CD1c-positive myeloid dendritic cell (primary cell): ENCODE results near the gene C2orf69.

Experiments
- DNase-seq: peaks from one replicate; pipeline ENCODE4 v3.0.0-alpha.2; 2016; ENCODE audit errors: extremely low spot score

Gene C2orf69

GRCh38 chr2:199914372-199914958 is 3.4 kb downstream of the C2orf69 start:
- no peak for DNase-seq

GRCh38 chr2:199916980-199917379 is 5.9 kb downstream of the C2orf69 start:
- no peak for DNase-seq

DNA sequence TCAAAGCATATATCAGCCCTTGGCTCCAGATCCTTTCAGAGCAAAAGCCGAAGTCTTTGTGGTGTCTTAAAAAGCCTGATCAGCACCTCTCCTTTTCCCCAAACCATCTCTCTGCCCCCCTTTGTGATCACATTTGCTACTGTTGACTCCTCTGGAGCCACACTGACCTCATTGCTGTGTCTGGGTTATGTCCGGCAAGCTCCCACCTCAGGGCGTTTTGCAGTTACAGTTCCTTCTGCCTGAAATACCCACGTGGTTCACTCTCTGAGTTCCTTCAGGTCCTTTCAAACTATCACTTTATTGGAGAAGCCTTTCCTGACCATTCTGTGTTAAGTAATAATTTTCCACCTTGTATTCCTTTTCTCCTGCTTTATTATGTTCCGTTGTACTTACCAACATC is 11.8 kb downstream of the C2orf69 start:
- peak; percentile 36 for DNase-seq

DNA sequence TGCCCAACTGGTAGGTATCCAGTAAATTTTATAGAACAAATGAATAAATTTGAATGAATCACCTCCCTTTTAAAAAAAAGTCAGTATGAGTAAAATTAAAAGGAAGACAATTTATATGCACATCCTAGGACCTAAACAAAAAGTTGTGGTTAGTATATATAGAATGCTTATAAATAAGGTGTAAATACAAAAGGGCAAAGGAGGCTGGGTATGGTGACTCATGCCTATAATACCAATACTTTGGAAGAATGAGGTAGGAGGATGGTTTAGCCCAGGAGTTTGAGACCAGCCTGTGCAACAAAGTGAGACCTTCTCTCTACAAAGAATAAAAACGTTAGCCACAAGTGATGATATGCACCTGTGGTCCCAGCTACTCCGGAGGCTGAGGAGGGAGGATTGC is 12.8 kb downstream of the C2orf69 start:
- DNase-seq = no peak

DNA sequence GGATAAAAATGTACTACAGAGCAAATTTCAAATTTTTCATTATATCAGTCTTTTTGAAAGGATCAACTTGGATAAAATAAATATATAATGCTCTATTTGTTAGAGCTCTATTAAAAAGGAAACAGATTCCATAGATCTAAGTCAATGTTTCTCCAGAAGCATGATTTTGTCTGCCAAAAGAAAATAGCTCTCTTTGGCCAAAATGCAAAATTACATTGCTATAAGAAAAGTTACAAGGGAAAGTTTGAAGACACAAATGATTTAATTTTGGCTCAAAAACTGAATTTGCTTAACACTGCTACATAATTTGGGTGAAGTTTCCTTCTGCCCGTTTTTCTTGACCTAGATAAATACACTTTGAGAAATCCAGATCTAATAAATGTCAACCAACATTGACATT is 15.7 kb downstream of the C2orf69 start:
- DNase-seq = no peak

DNA sequence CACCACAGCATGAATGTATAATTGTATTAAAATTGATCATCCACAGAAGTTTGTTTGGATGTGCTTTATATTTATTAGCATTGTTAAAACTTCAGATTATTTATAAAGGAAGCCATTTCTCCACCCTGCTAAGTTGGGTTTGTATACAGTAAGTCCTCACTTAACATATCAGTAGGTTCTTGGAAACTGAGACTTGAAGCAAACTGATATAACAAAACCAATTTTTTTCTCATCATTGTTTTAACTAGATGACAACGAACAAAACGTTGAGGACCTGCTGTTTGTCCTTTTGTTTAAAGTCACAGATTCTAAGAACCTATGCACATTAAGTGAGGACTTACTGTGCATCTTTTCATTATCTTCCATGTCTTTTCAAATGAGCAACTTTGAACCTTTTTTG is 17.1 kb downstream of the C2orf69 start:
- no peak for DNase-seq

GRCh38 chr2:199928626-199929025 is 17.5 kb downstream of the C2orf69 start:
- DNase-seq = no peak

DNA sequence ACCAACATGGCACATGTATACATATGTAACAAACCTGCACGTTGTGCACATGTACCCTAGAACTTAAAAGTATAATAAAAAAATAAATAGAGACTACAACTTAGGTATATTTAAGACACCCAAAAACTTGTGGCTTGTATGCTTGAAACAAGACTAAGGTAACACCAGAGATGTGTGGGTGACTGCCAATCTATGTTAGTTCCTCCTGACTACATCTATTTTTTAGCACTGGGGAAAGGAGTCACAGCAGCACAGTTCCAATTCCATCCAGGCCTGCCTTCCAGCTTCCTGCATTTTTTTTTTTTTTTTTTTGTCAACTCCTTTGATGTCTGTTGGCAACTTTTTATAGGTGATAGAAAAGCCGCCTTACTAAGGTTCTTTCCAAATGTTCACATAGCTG is 18.2 kb downstream of the C2orf69 start:
- DNase-seq = no peak

GRCh38 chr2:199932312-199932855 is 21.3 kb downstream of the C2orf69 start:
- no peak for DNase-seq

DNA sequence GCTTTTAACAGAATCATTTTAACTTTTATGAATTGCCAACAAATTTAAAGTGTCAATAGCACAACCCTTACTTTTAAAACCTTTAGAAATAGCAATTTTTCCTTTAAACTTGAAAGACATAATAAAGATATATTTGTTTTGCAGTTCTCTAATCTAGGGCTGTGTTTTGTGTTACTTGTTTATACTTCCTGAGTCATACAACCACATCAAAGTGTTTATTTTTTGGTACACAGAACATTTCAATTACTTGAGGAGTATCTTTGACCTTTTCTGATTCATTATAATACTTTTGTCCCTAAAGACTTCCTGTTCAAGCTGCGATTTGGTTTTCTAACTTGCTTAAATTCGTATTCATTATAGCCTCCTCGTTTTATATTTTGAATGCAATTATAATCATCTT is 22.4 kb downstream of the C2orf69 start:
- no peak for DNase-seq

DNA sequence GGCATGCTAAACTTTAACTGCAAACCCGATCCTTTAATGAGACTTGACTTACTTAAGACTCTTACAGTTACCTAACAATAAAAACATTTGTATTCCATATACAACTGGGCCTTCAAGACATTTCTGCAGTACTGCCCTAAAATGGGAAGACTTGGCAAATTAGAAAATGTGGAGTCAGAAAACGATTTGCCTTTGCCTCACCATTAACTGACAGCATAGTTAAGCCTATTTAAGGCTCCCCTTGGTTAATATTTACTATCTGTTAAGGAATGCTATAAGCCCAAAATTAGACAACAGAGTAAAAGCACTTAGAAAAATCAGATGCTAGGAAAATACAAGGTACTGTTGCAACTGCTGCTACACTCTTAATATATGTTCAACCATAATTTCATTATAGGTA is 25.5 kb downstream of the C2orf69 start:
- no peak for DNase-seq

- peak; percentile 14 for DNase-seq
Observed at GRCh38 chr2:199940373-199940772, 29.3 kb downstream of the C2orf69 start.

GRCh38 chr2:199943373-199943772 is 32.3 kb downstream of the C2orf69 start:
- DNase-seq = no peak

GRCh38 chr2:199946196-199946595 is 35.1 kb downstream of the C2orf69 start:
- no peak for DNase-seq

DNA sequence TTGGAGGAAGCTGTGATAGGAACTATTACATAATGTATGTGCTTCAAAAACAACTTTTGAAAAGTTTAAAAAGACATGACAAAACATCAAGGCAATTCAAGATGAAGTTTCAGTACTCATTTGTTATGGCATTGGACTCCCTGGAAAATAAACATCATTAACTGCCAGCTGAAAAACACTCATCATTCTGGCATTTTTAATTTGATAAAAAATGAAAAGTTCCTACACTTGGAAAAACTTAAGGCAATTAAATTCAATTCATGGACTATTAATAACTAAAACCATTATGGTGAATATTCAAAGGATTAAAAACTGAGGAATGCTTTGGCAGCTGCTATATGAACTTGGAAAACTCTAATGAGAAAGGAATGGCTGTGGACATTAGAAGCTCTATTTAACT is 35.7 kb downstream of the C2orf69 start:
- DNase-seq = no peak

GRCh38 chr2:199950396-199950795 is 39.3 kb downstream of the C2orf69 start:
- no peak for DNase-seq

DNA sequence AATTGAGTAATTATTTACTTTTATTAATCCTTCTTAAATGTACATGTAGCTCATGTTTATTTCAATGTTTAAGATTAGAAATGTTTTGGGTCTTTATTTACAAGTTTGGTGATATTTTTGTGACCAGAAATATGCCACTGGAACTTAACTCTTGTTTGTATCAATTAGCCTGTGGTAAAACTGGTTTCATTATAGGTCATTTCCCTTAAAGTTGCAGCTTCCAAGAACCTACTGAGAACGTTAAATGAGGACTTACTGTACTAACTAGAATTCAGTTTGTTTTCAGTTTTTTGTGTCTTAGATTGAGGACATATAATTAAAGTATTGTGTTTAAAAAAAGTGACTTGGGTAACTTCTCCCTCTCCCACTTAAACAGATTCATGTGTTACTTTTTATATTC is 39.9 kb downstream of the C2orf69 start:
- no peak for DNase-seq

DNA sequence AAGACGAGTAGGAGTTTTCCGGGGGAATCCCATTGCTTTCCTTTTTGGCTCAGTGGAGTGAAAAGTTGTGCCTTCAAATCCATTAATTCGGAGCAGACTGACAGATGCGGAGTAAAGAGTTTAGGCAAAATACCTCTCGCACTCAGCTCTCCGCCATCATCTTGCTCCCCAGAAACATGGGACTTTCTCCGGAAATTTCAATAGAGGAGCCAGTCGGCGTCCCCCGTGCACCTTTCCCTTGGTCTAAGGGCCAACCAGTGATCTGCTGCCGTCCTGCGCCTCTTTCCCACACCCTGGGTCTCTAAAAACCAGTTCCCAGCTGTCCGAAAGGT is 43.9 kb downstream of the C2orf69 start:
- no peak for DNase-seq

DNA sequence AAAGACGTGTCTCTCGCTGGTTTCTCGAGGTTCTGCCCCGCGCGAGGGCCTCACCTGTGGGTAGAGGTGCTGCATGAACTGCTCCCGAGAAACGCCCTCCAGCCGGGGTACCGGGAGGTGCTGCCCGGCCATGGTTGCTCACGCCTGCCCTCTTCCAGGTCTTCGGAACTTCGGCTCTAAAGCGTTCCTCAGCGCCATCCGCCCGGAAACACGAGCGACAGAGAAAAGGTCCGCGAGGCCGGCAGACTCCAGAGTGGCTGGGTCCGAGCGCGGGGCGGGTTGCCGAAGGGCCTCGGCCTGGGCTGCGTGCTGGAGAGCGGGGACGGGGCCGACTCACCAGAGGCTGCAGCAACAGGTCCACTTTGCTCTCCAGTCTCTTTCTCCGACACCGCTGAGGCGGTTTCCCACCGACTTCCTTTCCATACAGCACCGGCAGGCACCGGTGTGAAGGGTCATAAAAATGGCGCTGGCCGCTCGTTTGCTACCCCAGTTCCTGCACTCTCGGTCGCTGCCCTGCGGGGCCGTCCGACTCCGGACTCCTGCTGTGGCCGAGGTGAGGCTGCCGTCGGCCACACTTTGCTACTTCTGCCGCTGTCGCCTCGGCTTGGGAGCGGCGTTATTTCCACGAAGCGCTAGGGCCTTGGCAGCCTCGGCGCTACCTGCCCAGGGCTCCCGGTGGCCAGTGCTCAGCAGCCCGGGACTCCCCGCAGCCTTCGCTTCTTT is 44.4 kb downstream of the C2orf69 start, which contains the start of the genes MAIP1 and TYW5:
MAIP1 (plus strand) TSS at position 244 of the 723 bp plus-strand sequence; CDS start at position 461, 217 bp downstream.
TYW5 (minus strand) TSS at position 153 of the 723 bp plus-strand sequence; CDS start at position 132, 21 bp downstream.
- peak; percentile 85 for DNase-seq

- DNase-seq = no peak
Observed at GRCh38 chr2:199956062-199956380, 44.9 kb downstream of the C2orf69 start.

GRCh38 chr2:199958014-199958413 is 46.9 kb downstream of the C2orf69 start:
- DNase-seq = no peak

GRCh38 chr2:199962203-199962602 is 51.1 kb downstream of the C2orf69 start:
- DNase-seq = no peak

- DNase-seq = no peak
Observed at GRCh38 chr2:199966405-199966804, 55.3 kb downstream of the C2orf69 start.

DNA sequence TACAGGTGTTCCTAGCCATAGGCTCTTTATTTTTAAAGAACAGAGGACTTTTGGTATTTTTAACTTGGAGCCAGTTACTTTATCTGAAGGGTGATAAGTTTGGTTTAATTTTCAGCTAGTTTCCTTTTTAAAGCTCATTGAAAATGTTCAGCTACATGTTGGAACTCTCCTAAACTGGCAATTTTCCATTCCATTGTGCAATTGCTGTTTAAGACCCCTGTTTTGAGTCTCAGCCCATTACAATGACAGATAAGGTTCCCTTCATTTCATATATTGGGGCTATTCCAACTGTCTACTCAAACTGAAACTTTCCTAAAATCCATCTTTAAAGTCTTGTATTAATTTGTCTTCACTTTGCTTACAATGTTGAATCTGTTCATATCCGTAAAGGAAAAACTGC is 55.9 kb downstream of the C2orf69 start:
- no peak for DNase-seq
